IMR-90 (cell line): Measurements from ENCODE around the gene RARRES2. TPM values are rescaled to one million over a fixed set of nuclear protein-coding genes. Genes with fewer than 3 reads are reported as not detected.

Experiments
- ATAC-seq: fragments of 200-7000 bp; cut with Tn5 transposase; 2 replicates; pipeline ENCODE4 v1.9.1; 2020; ENCODE audit warnings: low read depth, mild to moderate bottlenecking, moderate library complexity
- BruUV-seq: library from RNA; stranded (reverse); fragments of 400-500 nt; replicated peaks from 2 replicates; lab custom pipeline; 2021; lab: Mats Ljungman, UMichigan
- CTCF ChIA-PET: fragments of 300-600 bp; formaldehyde crosslinking; extraction: SDS; loops from one replicate; lab custom pipeline; 2021; ENCODE audit warnings: antibody characterized with exemption; lab: Yijun Ruan, JAX
- POLR2A ChIA-PET: fragments of 300-600 bp; sonication (Branson Sonifier 250); formaldehyde crosslinking; loops from one replicate; lab custom pipeline; 2022; ENCODE audit warnings: antibody characterized with exemption; ENCODE audit not compliant: unreplicated experiment; lab: Charles Lee
- DNase-seq: peaks from one replicate; pipeline ENCODE4 v3.0.0; 2013
- H2AFZ ChIP-seq: replicated peaks from 2 replicates; pipeline ENCODE3; 2013; ENCODE audit warnings: low read length, mild to moderate bottlenecking; ENCODE audit not compliant: poor library complexity
- H2AK5ac ChIP-seq: 2 replicates; pipeline ENCODE4 v1.6.1; 2013; ENCODE audit warnings: low read depth, low read length, inconsistent platforms
- H2AK9ac ChIP-seq: replicated peaks from 2 replicates; pipeline ENCODE3; 2013; ENCODE audit warnings: mild to moderate bottlenecking, low read depth, low read length, moderate library complexity; ENCODE audit not compliant: poor library complexity
- H2BK120ac ChIP-seq: 2 replicates; pipeline ENCODE4 v1.6.1; 2013; ENCODE audit warnings: low read depth, low read length, inconsistent platforms
- H2BK15ac ChIP-seq: 3 replicates; pipeline ENCODE4 v1.6.1; 2013; ENCODE audit warnings: low read depth, low read length, inconsistent platforms
- H2BK20ac ChIP-seq: 2 replicates; pipeline ENCODE4 v1.6.1; 2013; ENCODE audit warnings: low read depth, mild to moderate bottlenecking, inconsistent platforms, low read length, moderate library complexity
- H2BK5ac ChIP-seq: 2 replicates; pipeline ENCODE4 v1.6.1; 2013; ENCODE audit warnings: mild to moderate bottlenecking, low read depth, low read length, inconsistent platforms; ENCODE audit not compliant: poor library complexity, severe bottlenecking
- H3K14ac ChIP-seq: replicated peaks from 2 replicates; pipeline ENCODE4 v1.6.1; 2013; ENCODE audit warnings: low read depth, low read length, inconsistent platforms
- H3K18ac ChIP-seq: 2 replicates; pipeline ENCODE4 v1.6.1; 2013; ENCODE audit warnings: low read depth, low read length, control low read depth
- H3K23ac ChIP-seq: 2 replicates; pipeline ENCODE4 v1.6.1; 2013; ENCODE audit warnings: low read depth, low read length, inconsistent platforms
- H3K27ac ChIP-seq: 2 replicates; pipeline ENCODE4 v1.5.1; 2013; ENCODE audit warnings: mild to moderate bottlenecking, control low read depth, low read length; ENCODE audit not compliant: insufficient read depth
- H3K27me3 ChIP-seq: 2 replicates; pipeline ENCODE4 v1.6.1; 2013; ENCODE audit warnings: low read length; ENCODE audit not compliant: control insufficient read depth, insufficient read depth
- H3K36me3 ChIP-seq: 2 replicates; pipeline ENCODE4 v1.6.1; 2013; ENCODE audit warnings: low read length, mixed read lengths; ENCODE audit not compliant: control insufficient read depth, insufficient read depth
- H3K4ac ChIP-seq: 2 replicates; pipeline ENCODE4 v1.6.1; 2013; ENCODE audit warnings: low read depth, low read length, inconsistent platforms
- H3K4me1 ChIP-seq: 2 replicates; pipeline ENCODE4 v1.6.1; 2013; ENCODE audit warnings: low read length, mixed read lengths; ENCODE audit not compliant: control insufficient read depth, insufficient read depth
- H3K4me2 ChIP-seq: 2 replicates; pipeline ENCODE4 v1.6.1; 2013; ENCODE audit warnings: low read depth, mild to moderate bottlenecking, control low read depth, low read length, moderate library complexity
- H3K4me3 ChIP-seq: 2 replicates; pipeline ENCODE4 v1.5.1; 2013; ENCODE audit warnings: low read depth, mild to moderate bottlenecking, control low read depth, low read length, moderate library complexity; ENCODE audit not compliant: insufficient read depth
- H3K56ac ChIP-seq: 2 replicates; pipeline ENCODE4 v1.6.1; 2013; ENCODE audit warnings: low read length, inconsistent platforms; ENCODE audit not compliant: insufficient read depth; ENCODE audit errors: extremely low read depth
- H3K79me1 ChIP-seq, 2 experiments: 2 replicates each; pipeline ENCODE4 v1.6.1; 2013; ENCODE audit warnings: low read length in 2 of 2, inconsistent platforms in 1 of 2, low read depth in 1 of 2
- H3K9ac ChIP-seq: 2 replicates; pipeline ENCODE4 v1.6.1; 2013; ENCODE audit warnings: low read depth, low read length, control low read depth
- H3K9me1 ChIP-seq: 2 replicates; pipeline ENCODE4 v1.6.1; 2013; ENCODE audit warnings: low read length, inconsistent platforms; ENCODE audit not compliant: insufficient read depth
- H3K9me3 ChIP-seq: 2 replicates; pipeline ENCODE4 v1.6.1; 2013; ENCODE audit warnings: low read length; ENCODE audit not compliant: control insufficient read depth, insufficient read depth
- H4K20me1 ChIP-seq: 2 replicates; pipeline ENCODE4 v1.6.1; 2013; ENCODE audit warnings: low read length, inconsistent platforms; ENCODE audit not compliant: insufficient read depth
- H4K5ac ChIP-seq: 2 replicates; pipeline ENCODE4 v1.6.1; 2013; ENCODE audit warnings: mild to moderate bottlenecking, low read depth, low read length, control low read depth
- H4K8ac ChIP-seq, 2 experiments: 2 replicates each; pipeline ENCODE4 v1.6.1; 2013; ENCODE audit warnings: low read depth in 2 of 2, low read length in 2 of 2, control low read depth in 1 of 2, inconsistent platforms in 1 of 2
- H4K91ac ChIP-seq: 2 replicates; pipeline ENCODE4 v1.6.1; 2013; ENCODE audit warnings: low read depth, low read length, inconsistent platforms; ENCODE audit not compliant: insufficient read depth
- BHLHE40 ChIP-seq: fragments of 150-350 bp; IDR thresholded peaks from 2 replicates; pipeline ENCODE4 v1.6.1; 2016; ENCODE audit warnings: mild to moderate bottlenecking, low read depth, low read length
- CEBPB ChIP-seq: IDR thresholded peaks from 2 replicates; pipeline ENCODE4 v1.6.1; 2012; ENCODE audit warnings: low read depth, low read length, improper control_type of control experiment
- CHD1 ChIP-seq: IDR thresholded peaks from 2 replicates; pipeline ENCODE4 v1.6.1; 2012; ENCODE audit warnings: low read depth, low read length, improper control_type of control experiment
- FOS ChIP-seq: fragments of 150-350 bp; IDR thresholded peaks from 2 replicates; pipeline ENCODE4 v1.6.1; 2016; ENCODE audit warnings: low read depth, low read length
- MAFK ChIP-seq: IDR thresholded peaks from 2 replicates; pipeline ENCODE4 v1.6.1; 2012; ENCODE audit warnings: low read depth, low read length, improper control_type of control experiment
- MAZ ChIP-seq: IDR thresholded peaks from 2 replicates; pipeline ENCODE4 v1.6.1; 2012; ENCODE audit warnings: low read depth, mild to moderate bottlenecking, low read length, improper control_type of control experiment, moderate library complexity, borderline replicate concordance
- MXI1 ChIP-seq: IDR thresholded peaks from 2 replicates; pipeline ENCODE4 v1.6.1; 2012; ENCODE audit warnings: low read depth, mild to moderate bottlenecking, low read length, moderate library complexity, borderline replicate concordance
- NFE2L2 ChIP-seq: fragments of 150-350 bp; IDR thresholded peaks from 2 replicates; pipeline ENCODE4 v1.6.1; 2016; ENCODE audit warnings: low read depth, mild to moderate bottlenecking, low read length
- POLR2A ChIP-seq: IDR thresholded peaks from 2 replicates; pipeline ENCODE4 v1.6.1; 2012; ENCODE audit warnings: mild to moderate bottlenecking, low read depth, low read length
- RAD21 ChIP-seq: IDR thresholded peaks from 2 replicates; pipeline ENCODE4 v1.6.1; 2012; ENCODE audit warnings: low read length, improper control_type of control experiment
- RCOR1 ChIP-seq: IDR thresholded peaks from 2 replicates; pipeline ENCODE4 v1.6.1; 2012; ENCODE audit warnings: mild to moderate bottlenecking, low read length, improper control_type of control experiment; ENCODE audit not compliant: insufficient replicate concordance
- RFX5 ChIP-seq: IDR thresholded peaks from 2 replicates; pipeline ENCODE4 v1.8.0; 2012; ENCODE audit warnings: low read depth, mild to moderate bottlenecking, low read length, moderate library complexity
- SMC3 ChIP-seq: fragments of 150-350 bp; IDR thresholded peaks from 2 replicates; pipeline ENCODE4 v1.6.1; 2016; ENCODE audit warnings: low read depth, mild to moderate bottlenecking, antibody characterized with exemption, low read length, moderate library complexity
- USF2 ChIP-seq: fragments of 150-350 bp; IDR thresholded peaks from 2 replicates; pipeline ENCODE4 v1.6.1; 2017; ENCODE audit warnings: mild to moderate bottlenecking, antibody characterized with exemption, low read length, low read depth
- WGBS, 2 experiments: methylation state at CpG; one replicate each; pipeline versions ENCODE4 v1.1.5 to v1.1.7; 2013; ENCODE audit warnings: missing lambda C conversion rate in 2 of 2; ENCODE audit not compliant: insufficient read length in 1 of 2; ENCODE audit errors: extremely low coverage in 2 of 2; 5-methylcytosine and 5-hydroxymethylcytosine counted together
- dilution Hi-C: fragments of 300-500 bp; cut with HindIII; formaldehyde crosslinking; loops from one replicate; pipeline ENCODE4 v1.14.3; 2018; ENCODE audit warnings: low sequenced_read_pairs; ENCODE audit not compliant: unreplicated experiment
- in situ Hi-C: fragments of 300-500 bp; cut with MboI; formaldehyde crosslinking; loops from 3 replicates; pipeline ENCODE4 v1.14.3; 2019; ENCODE audit warnings: low sequenced_read_pairs, inconsistent platforms, mixed read lengths
- intact Hi-C: fragments of 100-400 bp; cut with micrococcal nuclease; formaldehyde crosslinking; loops from 2 replicates; pipeline ENCODE4 v1.10.0; 2022
- polyA plus RNA-seq, 3 experiments: library from polyadenylated mRNA; depleted of rRNA; stranded (reverse); fragments of >200 nt; gene quantifications; 2 replicates each; pipeline ENCODE4 v1.2.3, GENCODE V29; 2012; ENCODE audit warnings: low replicate concordance in 1 of 3
- total RNA-seq: library from RNA; depleted of rRNA; stranded (reverse); fragments of >200 nt; gene quantifications from 2 replicates; pipeline ENCODE4 v1.2.3, GENCODE V29; 2012
- TF ChIP-seq, protein P1 (sequence below): fragments of 150-350 bp; IDR thresholded peaks from 2 replicates; pipeline ENCODE4 v1.6.1; 2016; ENCODE audit warnings: low read depth, mild to moderate bottlenecking, low read length, moderate library complexity, borderline replicate concordance
- TF ChIP-seq, protein P2 (sequence below): conservative IDR thresholded peaks from 2 replicates; pipeline ENCODE4 v1.5.1; 2012; ENCODE audit warnings: mild to moderate bottlenecking, low read depth, low read length, improper control_type of control experiment

Gene RARRES2
- total and polyA plus RNA-seq, 2 of the 4 experiments (the other 2 are of a cell fraction): 1.6 TPM; not detected in 1

- H3K36me3 ChIP-seq: no peaks in the 10 kb centered on the region
- no peaks in the 10 kb centered on the region for H3K79me1 ChIP-seq
- no peak overlapping the region for H4K91ac ChIP-seq
- no peak overlapping the region for H3K9ac ChIP-seq
- no peak for ATAC-seq
- 0 out of 2 replicates have a peak, but pooled peaks cover 3% of the 10 kb centered on the region for H3K9me1 ChIP-seq
- 81 to 100% methylated on average over 1 to 7 of the region's 9 CpGs for WGBS, 2 experiments
- H3K27ac ChIP-seq: no peak overlapping the region
- H2BK15ac ChIP-seq: no peak overlapping the region
- no peak overlapping the region for H2AK5ac ChIP-seq
- H4K5ac ChIP-seq: no peak overlapping the region
- no peak overlapping the region for H2BK120ac ChIP-seq
- no peak overlapping the region for H3K14ac ChIP-seq
- no peak overlapping the region for H2BK20ac ChIP-seq
- TF ChIP-seq, protein P1, sequence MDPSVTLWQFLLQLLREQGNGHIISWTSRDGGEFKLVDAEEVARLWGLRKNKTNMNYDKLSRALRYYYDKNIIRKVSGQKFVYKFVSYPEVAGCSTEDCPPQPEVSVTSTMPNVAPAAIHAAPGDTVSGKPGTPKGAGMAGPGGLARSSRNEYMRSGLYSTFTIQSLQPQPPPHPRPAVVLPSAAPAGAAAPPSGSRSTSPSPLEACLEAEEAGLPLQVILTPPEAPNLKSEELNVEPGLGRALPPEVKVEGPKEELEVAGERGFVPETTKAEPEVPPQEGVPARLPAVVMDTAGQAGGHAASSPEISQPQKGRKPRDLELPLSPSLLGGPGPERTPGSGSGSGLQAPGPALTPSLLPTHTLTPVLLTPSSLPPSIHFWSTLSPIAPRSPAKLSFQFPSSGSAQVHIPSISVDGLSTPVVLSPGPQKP: no peak
- TF ChIP-seq MAFK (no peak), MAZ (no peak), NFE2L2 (no peak), BHLHE40 (no peak), FOS (no peak), POLR2A (no peak), RCOR1 (no peak), CEBPB (no peak), RFX5 (no peak), MXI1 (no peak), RAD21 (no peak), USF2 (no peak), SMC3 (no peak), CHD1 (no peak)
- TF ChIP-seq, protein P2, sequence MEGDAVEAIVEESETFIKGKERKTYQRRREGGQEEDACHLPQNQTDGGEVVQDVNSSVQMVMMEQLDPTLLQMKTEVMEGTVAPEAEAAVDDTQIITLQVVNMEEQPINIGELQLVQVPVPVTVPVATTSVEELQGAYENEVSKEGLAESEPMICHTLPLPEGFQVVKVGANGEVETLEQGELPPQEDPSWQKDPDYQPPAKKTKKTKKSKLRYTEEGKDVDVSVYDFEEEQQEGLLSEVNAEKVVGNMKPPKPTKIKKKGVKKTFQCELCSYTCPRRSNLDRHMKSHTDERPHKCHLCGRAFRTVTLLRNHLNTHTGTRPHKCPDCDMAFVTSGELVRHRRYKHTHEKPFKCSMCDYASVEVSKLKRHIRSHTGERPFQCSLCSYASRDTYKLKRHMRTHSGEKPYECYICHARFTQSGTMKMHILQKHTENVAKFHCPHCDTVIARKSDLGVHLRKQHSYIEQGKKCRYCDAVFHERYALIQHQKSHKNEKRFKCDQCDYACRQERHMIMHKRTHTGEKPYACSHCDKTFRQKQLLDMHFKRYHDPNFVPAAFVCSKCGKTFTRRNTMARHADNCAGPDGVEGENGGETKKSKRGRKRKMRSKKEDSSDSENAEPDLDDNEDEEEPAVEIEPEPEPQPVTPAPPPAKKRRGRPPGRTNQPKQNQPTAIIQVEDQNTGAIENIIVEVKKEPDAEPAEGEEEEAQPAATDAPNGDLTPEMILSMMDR: no peak
- peaks cover 3% of the 10 kb centered on the region; the same call in 1 of the 2 replicates for H3K4me1 ChIP-seq
- no peak overlapping the region for H3K4ac ChIP-seq
- H4K8ac ChIP-seq: no peak overlapping the region
- no peaks in the 10 kb centered on the region for H4K20me1 ChIP-seq
- CTCF ChIA-PET: no interaction called here
- in situ Hi-C loops: loop anchor here (25.0 kb wide), 1 partner anchor 429 kb away; the partner anchor contains the start of gene GIMAP5
- no peak overlapping the region for H3K56ac ChIP-seq
- no peak overlapping the region for H2AFZ ChIP-seq
- H3K18ac ChIP-seq: no peak overlapping the region
- H3K27me3 ChIP-seq: no peaks in the 10 kb centered on the region
- BruUV-seq: no TSS peak
- DNase-seq: no peak
- H3K4me2 ChIP-seq: no peak overlapping the region
- POLR2A ChIA-PET: no interaction called here
- H2AK9ac ChIP-seq: no peak overlapping the region
- no peak overlapping the region for H3K23ac ChIP-seq
- no peak overlapping the region for H3K4me3 ChIP-seq
- dilution Hi-C loops: no loop called here
- 0 out of 2 replicates have a peak, but pooled peaks cover 2% of the 10 kb centered on the region for H3K9me3 ChIP-seq
- no peak overlapping the region for H2BK5ac ChIP-seq
- intact Hi-C loops: no loop called here
These were observed 33.5 kb downstream of the RARRES2 start for GRCh38 chr7:150307904-150308303.
